C4-2B (cell line): ENCODE data around the gene TEX44.

Experiments
- CTCF ChIP-seq: fragments of 450-650 bp; conservative IDR thresholded peaks from 2 replicates; pipeline ENCODE4 v1.5.1; 2017; ENCODE audit warnings: mild to moderate bottlenecking
- ZFX ChIP-seq: fragments of 450-650 bp; IDR thresholded peaks from 2 replicates; pipeline ENCODE4 v1.6.1; 2017

GRCh38 chr2:231583982-231584381, 8.7 kb upstream of the TEX44 start:
- TF ChIP-seq CTCF (no peak), ZFX (no peak)
